ENCODE results near the gene SRRM2.

SRRM2 gene

GRCh38 chr16:2757344-2757743 lies 4.9 kb downstream of the SRRM2 start:
- FAIRE-seq: no peak

GRCh38 chr16:2761472-2761871 lies 9.0 kb downstream of the SRRM2 start:
- DNase-seq (ENCODE audit: insufficient read length, low spot score): no peak
- FAIRE-seq: no peak

More at GRCh38 chr16:2757344-2757743, 4.9 kb downstream of the SRRM2 start:
- DNase-seq (ENCODE audit: insufficient read length, low spot score): no peak

GRCh38 chr16:2761886-2762583 lies 9.6 kb downstream of the SRRM2 start:
- FAIRE-seq: no peak

GRCh38 chr16:2762711-2763110 lies 10.3 kb downstream of the SRRM2 start:
- DNase-seq (ENCODE audit: insufficient read length, low spot score): no peak
- FAIRE-seq: no peak

More at GRCh38 chr16:2761886-2762583, 9.6 kb downstream of the SRRM2 start:
- DNase-seq (ENCODE audit: insufficient read length, low spot score): no peak

- no peak for FAIRE-seq
Observed at GRCh38 chr16:2763173-2763572, 10.7 kb downstream of the SRRM2 start.

GRCh38 chr16:2764718-2765117 lies 12.3 kb downstream of the SRRM2 start:
- DNase-seq (ENCODE audit: insufficient read length, low spot score) (no peak), FAIRE-seq (no peak)

More at GRCh38 chr16:2763173-2763572, 10.7 kb downstream of the SRRM2 start:
- no peak for DNase-seq (ENCODE audit: insufficient read length, low spot score)

GRCh38 chr16:2765462-2766404 lies 13.3 kb downstream of the SRRM2 start:
- FAIRE-seq: no peak
- no peak for DNase-seq (ENCODE audit: insufficient read length, low spot score)

- no peak for FAIRE-seq
Observed at GRCh38 chr16:2766430-2767139, 14.1 kb downstream of the SRRM2 start.

GRCh38 chr16:2767140-2767731 lies 14.8 kb downstream of the SRRM2 start:
- FAIRE-seq (no peak), DNase-seq (ENCODE audit: insufficient read length, low spot score) (no peak)

More at GRCh38 chr16:2766430-2767139, 14.1 kb downstream of the SRRM2 start:
- no peak for DNase-seq (ENCODE audit: insufficient read length, low spot score)

- FAIRE-seq: no peak
- DNase-seq (ENCODE audit: insufficient read length, low spot score): no peak
Observed at GRCh38 chr16:2767891-2768290, 15.5 kb downstream of the SRRM2 start.

- DNase-seq (ENCODE audit: insufficient read length, low spot score): no peak
- FAIRE-seq: no peak
Observed at GRCh38 chr16:2768403-2769089, 16.1 kb downstream of the SRRM2 start.

GRCh38 chr16:2769100-2769529 lies 16.7 kb downstream of the SRRM2 start:
- no peak for FAIRE-seq
- DNase-seq (ENCODE audit: insufficient read length, low spot score): no peak

- FAIRE-seq (no peak), DNase-seq (ENCODE audit: insufficient read length, low spot score) (no peak)
Observed at GRCh38 chr16:2769675-2770056, 17.2 kb downstream of the SRRM2 start.

- FAIRE-seq: no peak
- no peak for DNase-seq (ENCODE audit: insufficient read length, low spot score)
Observed at GRCh38 chr16:2770057-2770951, 17.9 kb downstream of the SRRM2 start.

- DNase-seq (ENCODE audit: insufficient read length, low spot score) (no peak), FAIRE-seq (no peak)
Observed at GRCh38 chr16:2771496-2772402, 19.3 kb downstream of the SRRM2 start.

- no peak for DNase-seq (ENCODE audit: insufficient read length, low spot score)
- FAIRE-seq: peak; percentile 26
Observed at GRCh38 chr16:2773188-2773968, 20.9 kb downstream of the SRRM2 start.

Data from HTR-8/SVneo (cell line).